ENCODE results near the gene RORC.
"Not testable (repeated sequence)": the region's sequence is repeated elsewhere in the genome, so short reads cannot be mapped to it uniquely, and the experiment has no call there.

The RORC gene

GRCh38 chr1:151831605-151832004 lies at the start of gene RORC:
TSS of gene RORC (minus strand) at chr1:151831802. CDS start at chr1:151831764, 38 bp downstream.
- DNase-seq (ENCODE audit: low spot score): no peak

- no peak for DNase-seq (ENCODE audit: low spot score)
These were observed 44.0 kb upstream of the RORC start for GRCh38 chr1:151875419-151876097.

GRCh38 chr1:151872776-151873175 lies 41.2 kb upstream of the RORC start:
- not testable (repeated sequence) for DNase-seq (ENCODE audit: low spot score)

GRCh38 chr1:151871284-151872030 lies 39.9 kb upstream of the RORC start:
- no peak for DNase-seq (ENCODE audit: low spot score)

- no peak for DNase-seq (ENCODE audit: low spot score)
These were observed 36.9 kb upstream of the RORC start for GRCh38 chr1:151868486-151868885.

- no peak for DNase-seq (ENCODE audit: low spot score)
These were observed 36.3 kb upstream of the RORC start for GRCh38 chr1:151867765-151868411.

GRCh38 chr1:151867321-151867720 lies 35.7 kb upstream of the RORC start:
- no peak for DNase-seq (ENCODE audit: low spot score)

GRCh38 chr1:151864411-151864810 lies 32.8 kb upstream of the RORC start:
- DNase-seq (ENCODE audit: low spot score): no peak

- no peak for DNase-seq (ENCODE audit: low spot score)
These were observed 31.0 kb upstream of the RORC start for GRCh38 chr1:151862604-151863003.

- no peak for DNase-seq (ENCODE audit: low spot score)
These were observed 29.0 kb upstream of the RORC start for GRCh38 chr1:151860504-151861187.

GRCh38 chr1:151859891-151860293 lies 28.3 kb upstream of the RORC start:
- DNase-seq (ENCODE audit: low spot score): no peak

GRCh38 chr1:151858886-151859665 lies 27.5 kb upstream of the RORC start:
- DNase-seq (ENCODE audit: low spot score): no peak

- DNase-seq (ENCODE audit: low spot score): no peak
These were observed 26.6 kb upstream of the RORC start for GRCh38 chr1:151858030-151858746.

- DNase-seq (ENCODE audit: low spot score): no peak
These were observed 24.3 kb upstream of the RORC start for GRCh38 chr1:151855933-151856332.

- DNase-seq (ENCODE audit: low spot score): not testable (repeated sequence)
These were observed 23.9 kb upstream of the RORC start for GRCh38 chr1:151855516-151855915.

GRCh38 chr1:151854658-151855057 lies 23.1 kb upstream of the RORC start:
- no peak for DNase-seq (ENCODE audit: low spot score)

GRCh38 chr1:151853411-151853943 lies 21.9 kb upstream of the RORC start, which contains the start of gene THEM5:
TSS of gene THEM5 (minus strand) at chr1:151853712. CDS start at chr1:151853565, 147 bp downstream.
- DNase-seq (ENCODE audit: low spot score): no peak

- DNase-seq (ENCODE audit: low spot score): no peak
These were observed 21.1 kb upstream of the RORC start for GRCh38 chr1:151852733-151853132.

GRCh38 chr1:151851886-151852285 lies 20.3 kb upstream of the RORC start:
- DNase-seq (ENCODE audit: low spot score): no peak

- no peak for DNase-seq (ENCODE audit: low spot score)
These were observed 18.3 kb upstream of the RORC start for GRCh38 chr1:151849871-151850270.

GRCh38 chr1:151849126-151849525 lies 17.5 kb upstream of the RORC start:
- DNase-seq (ENCODE audit: low spot score): no peak
